Measurements from ENCODE around the gene TRAPPC2L.
"Not testable (repeated sequence)": the region's sequence is repeated elsewhere in the genome, so short reads cannot be mapped to it uniquely, and the experiment has no call there.

The TRAPPC2L gene

GRCh38 chr16:88894266-88894665 is 37.3 kb downstream of the TRAPPC2L start:
- not testable (repeated sequence) for DNase-seq

- DNase-seq, result no peak
Observed at GRCh38 chr16:88894681-88895300, 37.9 kb downstream of the TRAPPC2L start.

DNA sequence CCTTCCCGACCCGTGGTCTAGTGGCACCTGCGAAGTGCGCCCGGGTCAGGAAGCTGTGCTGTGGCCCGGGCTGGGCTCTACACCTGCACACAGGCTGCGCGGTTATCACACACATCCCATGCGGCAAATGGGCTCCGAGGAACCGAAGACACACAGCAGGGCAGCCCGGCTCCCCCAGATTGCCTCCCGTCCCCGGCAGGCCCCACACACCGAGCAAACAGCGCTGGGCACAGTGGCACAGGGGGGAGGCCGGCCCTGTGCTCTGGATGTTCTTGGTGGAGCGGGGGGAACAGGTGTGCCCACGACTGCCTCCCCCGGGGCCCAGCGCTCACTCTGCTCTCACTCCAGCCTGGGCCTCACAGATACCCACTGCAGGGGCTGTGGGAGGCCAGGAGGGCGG is 38.4 kb downstream of the TRAPPC2L start:
- DNase-seq, result no peak

DNA sequence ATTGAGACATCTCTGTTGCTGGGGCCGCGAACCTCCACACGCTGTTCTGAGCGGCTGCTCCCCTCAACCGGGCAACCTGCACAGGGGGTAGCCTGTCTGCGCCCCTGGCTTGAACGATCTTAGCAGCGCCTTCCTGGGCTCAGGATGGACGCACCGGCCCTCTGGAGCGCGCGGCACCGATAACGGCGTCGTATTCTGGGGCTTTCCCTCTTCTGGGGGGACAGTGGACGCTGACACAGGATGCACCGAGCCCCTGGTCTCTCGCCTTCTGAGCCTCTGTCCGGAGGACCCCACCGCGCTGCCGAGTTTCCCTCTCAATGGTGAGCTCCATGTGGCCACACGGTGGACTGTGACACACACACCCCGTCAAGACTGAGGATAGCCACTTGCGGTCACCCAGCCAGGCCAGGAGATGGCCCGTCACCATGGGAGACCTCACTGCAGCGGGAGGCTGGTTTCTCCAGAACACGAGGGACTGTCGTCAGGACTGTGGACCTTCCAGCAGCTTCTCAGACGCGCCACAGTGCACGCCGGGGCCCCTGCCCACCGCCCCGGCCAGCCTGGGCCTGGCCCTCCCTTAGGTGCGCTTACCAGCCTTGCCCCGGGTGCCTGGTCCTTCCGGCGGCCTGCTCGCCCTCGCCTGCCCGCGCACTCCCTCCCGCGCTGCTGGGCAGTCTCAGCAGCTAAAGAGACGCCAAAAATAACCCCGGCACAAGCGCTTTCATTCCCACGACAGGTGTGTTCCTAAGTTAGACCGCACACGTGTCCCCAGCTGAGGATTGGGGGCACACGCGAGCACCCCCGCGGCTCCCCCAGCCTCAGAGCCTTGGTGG is 39.5 kb downstream of the TRAPPC2L start:
- no peak for DNase-seq

DNA sequence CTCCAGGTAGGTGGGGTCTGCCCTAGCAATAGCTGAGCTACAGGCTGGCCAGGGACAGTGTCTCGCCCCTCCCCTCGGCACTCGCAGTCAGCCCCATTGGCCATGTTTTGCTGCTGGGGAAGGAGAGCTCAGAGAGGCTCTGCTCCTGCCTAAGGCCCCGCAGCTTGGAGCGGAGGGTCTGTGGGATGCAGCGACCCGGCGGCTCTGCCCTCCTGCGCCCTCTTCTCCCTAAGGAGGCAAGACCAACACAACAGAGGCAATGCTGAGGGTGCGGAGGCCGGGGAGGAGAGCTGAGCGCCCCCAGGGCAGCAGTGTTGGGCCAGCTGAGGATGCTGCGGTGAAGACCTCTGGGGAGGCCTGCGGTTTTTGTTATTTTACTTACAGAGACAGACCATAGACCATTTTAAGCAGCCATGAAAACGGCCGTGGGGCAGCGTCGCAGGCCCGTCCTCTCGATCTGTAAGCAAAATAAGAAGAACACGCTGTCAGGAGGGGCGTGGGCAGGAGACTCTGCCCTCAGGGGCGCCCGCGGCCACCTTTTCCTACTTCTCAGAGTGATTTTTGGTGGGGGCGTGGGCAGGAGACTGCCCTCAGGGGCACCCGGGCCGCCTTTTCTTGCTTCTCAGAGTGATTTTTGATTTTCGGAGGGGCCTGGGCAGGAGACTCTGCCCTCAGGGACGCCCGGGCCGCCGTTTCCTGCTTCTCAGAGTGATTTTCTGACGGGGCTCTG is 40.9 kb downstream of the TRAPPC2L start:
- DNase-seq, result no peak

DNA sequence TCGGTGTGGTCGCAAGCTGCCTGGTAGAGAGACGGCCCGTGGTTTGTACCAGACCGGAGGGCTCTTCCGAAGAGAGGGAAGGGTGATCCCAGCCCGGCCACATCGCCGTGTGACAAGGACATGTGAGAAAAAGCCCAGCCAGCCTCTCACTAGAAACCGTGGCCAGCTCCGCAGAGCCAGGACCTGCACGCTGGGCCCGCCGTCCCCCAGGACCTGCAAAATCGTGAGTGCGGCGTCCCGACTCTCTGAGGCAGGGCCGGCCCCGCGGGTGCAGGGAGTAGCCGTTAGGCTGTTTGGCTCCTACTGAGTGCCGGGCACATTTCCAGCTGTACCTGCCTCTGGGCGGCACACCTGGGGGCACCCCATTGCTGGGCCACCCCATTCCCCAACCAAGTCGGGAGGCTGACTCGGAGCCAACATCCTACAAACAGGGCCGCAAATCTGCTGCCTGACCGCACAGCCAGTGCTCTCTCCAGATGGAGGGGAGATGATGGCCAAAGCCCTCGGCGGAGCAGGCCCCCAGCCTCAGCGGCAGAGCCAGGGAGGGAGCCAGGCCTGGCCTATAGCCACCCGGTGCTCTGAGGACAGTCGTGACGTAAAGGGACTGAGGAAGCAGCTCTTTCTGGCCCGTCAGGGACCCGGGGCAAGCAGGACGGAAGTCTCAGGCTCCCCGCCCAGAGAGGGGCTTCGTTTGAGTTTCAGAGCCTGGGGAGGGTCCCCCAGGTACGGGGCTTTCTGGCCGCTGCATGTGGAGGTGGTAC is 43.2 kb downstream of the TRAPPC2L start:
- no peak for DNase-seq

DNA sequence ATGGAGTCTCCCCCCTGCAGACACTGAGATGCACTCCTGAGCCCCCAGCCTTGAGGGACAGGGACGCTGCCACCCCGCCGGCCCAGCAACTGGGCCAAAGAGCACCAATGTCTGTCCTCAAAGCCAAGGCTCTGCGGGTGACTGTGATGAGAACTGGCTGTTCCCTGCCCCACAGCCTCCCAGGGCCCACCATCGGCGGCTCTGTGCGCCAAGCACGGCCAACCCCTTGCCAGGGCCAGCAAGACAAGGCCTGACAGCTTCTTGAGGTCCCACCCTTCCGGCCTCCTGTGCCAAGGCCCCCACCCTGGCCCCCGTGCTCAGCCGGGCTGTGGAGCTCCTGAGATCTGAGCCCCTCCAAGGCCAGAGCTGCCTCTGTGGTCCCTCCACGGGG is 43.7 kb downstream of the TRAPPC2L start:
- no peak for DNase-seq

GRCh38 chr16:88901718-88902337 is 44.9 kb downstream of the TRAPPC2L start:
- DNase-seq, result no peak

DNA sequence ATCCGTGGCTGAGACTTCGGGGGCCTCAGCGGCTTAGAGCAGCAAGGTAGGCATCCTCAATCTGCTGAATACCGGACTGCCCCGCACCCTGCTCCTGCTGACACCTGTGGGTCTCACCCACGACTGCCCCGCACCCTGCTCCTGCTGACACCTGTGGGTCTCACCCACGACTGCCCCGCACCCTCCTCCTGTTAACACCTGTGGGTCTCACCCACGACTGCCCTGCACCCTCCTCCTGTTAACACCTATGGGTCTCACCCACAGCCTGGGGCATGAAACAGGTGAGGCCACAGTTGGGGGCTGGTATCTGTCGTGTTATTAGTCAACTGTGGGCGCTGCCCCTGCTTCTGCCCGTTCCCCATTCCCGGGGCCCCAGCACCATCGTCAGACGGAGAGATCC is 45.8 kb downstream of the TRAPPC2L start:
- DNase-seq, result no peak

- no peak for DNase-seq
Observed at GRCh38 chr16:88903267-88903666, 46.3 kb downstream of the TRAPPC2L start.

DNA sequence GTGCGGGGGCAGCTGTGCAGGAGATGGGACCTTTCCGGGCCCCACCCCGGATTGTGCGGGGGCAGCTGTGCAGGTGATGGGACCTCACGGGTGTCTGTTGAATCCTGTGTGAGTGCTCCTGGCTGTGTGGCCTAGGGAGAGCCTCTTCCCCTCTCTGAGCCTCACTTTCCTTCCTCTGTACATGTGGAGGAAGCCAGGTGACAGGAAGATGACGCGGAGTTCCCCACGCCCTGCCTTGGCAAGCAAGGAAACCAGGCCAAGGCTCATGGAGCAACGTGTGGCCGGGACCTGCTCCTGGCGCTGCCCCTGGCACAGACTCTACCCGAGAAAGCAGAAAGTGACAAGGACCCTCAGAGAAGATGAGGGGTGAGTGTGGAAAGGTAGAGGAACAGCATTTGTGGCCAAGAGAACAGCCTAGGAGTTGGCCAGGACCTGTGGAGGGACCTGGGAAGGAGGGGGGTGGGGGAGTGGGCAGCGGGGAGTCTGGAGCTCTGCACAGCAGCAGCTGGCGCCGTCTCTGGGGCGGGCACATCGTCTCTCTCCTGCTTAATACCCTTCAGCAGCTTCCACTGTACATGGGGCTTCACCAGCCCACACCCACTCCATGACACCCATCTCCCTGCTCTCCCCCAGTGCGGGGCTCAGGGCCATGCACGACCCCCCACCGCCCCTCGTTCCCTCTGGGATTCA is 47.9 kb downstream of the TRAPPC2L start:
- DNase-seq, result no peak

DNA sequence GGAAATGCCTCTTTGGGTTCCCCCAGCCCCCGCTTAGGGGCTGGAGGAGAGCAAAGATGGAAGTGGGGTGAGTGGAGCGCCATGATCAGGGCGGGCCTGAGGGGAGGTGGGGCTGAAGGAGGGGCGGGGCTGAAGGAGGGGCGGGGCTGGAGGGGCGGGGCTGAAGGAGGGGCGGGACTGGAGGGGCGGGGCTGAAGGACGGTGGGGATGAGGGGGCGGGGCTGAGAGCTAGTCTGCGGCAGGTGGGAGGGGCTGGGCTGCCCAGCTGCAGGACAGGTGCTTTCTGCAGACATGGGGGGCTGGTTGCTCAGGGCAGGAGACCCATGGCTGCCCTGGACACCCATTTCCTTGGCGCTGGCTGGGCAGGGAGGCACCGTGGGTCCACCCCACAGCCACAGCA is 48.6 kb downstream of the TRAPPC2L start:
- DNase-seq, result peak; percentile 45

DNA sequence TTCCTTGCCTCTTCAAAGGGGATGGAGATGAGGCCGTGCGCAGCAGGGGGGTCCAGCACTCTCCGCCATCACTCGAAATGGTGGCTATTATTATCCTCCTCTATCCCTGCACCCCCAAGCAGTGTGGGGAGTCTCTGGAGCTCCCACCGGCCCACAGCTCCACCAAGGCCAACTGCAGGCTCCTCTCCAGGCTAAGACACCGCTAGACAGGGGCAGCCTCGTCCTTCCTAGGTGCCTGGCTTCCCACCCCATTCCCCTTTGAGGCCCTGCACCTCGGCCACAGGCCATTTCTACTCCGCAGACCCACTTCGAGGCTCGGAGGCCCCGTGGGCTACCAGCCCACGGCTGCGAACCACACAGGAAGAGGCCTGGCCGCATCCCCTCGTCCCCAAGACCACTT is 49.1 kb downstream of the TRAPPC2L start:
- no peak for DNase-seq

GRCh38 chr16:88906535-88907105 is 49.7 kb downstream of the TRAPPC2L start:
- no peak for DNase-seq

DNA sequence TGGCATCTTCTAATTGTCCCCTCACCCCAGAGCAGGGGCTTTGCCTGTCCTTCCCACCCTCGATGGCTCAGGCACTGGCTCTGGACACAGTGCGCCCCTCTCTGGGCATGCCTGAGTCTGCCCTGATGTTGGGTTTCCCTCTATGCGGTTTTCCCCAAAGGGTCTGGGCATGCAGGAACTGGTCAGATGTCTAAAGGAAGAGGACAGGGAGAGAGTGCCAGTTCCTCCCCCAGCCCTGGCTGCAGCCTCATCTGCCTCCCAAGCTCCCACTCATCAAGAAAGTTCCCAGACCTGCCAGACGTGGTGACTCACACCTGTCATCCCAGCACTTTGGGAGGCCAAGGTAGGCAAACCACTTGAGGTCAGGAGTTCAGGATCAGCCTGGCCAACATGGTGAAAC is 50.8 kb downstream of the TRAPPC2L start:
- no peak for DNase-seq

DNA sequence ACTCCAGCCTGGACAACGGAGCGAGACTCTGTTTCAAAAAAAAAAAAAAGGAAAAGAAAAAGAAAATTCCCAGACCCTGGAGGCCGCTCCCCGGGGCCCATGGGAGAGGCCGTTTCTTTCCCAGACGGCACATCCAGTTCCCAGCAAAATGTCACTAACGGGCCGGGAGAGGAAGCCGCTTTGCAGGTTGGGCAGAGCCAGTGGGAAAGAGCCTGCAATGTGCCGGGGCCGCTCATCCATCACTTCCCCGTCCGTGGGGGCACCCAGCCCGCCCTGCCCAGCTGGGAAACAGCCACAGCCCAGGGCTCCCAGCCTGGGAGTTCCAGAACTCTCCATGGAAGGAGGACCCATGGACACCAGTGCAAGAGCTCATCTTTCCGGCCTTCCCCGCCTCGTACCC is 51.4 kb downstream of the TRAPPC2L start:
- no peak for DNase-seq

- no peak for DNase-seq
Observed at GRCh38 chr16:88909431-88910210, 52.7 kb downstream of the TRAPPC2L start.

- no peak for DNase-seq
Observed at GRCh38 chr16:88910284-88911135, 53.6 kb downstream of the TRAPPC2L start.

- DNase-seq, result no peak
Observed at GRCh38 chr16:88911136-88911945, 54.4 kb downstream of the TRAPPC2L start.

All from OCI-M1 (cell line).